Globus pallidus (tissue), 1 donor: Measurements from ENCODE around the gene PARD3B.
A peak's percentile ranks its signal among the peaks of the same experiment; 100 is the strongest.

Experiments used
- DNase-seq: peaks from one replicate; pipeline ENCODE4 v3.0.0-alpha.2; 2015; ENCODE audit warnings: low spot score

Gene PARD3B

DNA sequence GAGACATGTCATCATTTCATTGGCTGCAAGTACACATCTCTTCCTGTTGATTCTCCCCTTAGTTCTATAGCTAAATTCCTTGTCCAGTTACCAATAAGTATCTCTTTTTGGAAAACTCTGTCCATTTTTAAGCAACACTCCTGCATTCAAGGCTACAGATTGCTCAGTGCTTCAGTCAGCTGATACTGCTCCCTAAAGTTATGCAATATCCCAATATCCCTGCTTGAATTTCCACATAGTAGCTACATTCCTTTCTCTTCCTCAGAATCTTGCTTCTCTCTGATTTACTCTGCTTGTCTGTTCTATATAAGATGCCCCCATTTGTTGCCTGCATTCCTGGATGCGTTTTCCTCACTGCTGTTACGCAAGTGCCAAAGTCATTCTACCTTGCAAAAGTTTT lies 109.8 kb downstream of the PARD3B start:
- DNase-seq: no peak

DNA sequence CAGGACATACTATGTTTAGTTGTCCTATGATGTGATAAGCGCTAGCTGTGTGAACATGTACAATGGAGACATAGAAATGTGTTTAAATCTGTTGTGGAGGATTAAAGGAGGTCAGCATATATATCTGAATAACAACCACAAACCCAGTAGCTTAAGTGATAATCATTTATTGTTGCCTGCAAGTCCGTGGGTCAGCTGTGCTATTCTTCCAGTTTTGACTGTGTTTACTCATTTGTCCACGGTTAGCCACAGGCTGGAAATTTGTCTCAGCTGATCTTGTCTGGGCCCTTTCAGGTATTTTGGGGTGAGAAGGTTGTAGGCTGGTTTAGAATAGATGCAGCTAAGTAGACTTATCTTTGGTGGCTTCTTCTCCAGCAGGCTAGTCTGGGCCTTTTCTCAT lies 110.4 kb downstream of the PARD3B start:
- DNase-seq: no peak

DNA sequence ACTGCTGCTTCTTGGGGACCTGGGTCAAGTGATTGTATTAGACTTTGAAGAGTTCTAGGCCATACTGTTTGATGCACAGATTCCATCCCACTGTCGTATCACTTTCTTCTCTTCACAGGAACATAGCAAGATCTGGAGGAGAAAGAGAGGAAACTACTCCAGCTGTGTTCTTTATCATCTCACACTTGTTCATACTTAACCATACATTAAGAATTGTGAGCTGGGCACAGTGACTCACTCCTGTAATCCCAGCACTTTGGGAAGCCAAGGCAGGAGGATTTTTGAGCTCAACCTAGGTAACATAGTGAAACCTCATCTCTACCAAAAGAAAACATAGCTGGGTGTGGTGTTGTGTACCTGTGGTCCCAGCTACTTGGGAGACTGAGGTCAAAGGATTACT lies 111.7 kb downstream of the PARD3B start:
- no peak for DNase-seq

DNA sequence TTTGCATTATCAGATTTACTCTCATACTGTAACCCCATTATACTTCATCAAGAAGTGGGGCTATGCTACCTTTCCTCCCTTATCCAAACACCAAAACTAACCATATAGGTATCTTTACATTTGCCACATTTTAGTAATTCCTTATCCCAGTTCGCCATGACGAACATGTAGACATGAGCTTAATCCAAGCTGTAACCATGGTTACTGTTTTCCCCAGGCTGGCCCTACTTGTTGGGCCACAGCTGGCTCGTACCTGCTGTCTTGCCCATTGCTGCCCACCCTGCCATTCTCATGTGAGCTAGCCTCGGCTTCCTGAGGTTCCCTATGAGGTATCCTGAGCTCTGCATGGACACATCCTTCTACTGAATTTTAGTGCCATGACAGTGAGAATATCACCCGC lies 117.7 kb downstream of the PARD3B start:
- DNase-seq: no peak

DNA sequence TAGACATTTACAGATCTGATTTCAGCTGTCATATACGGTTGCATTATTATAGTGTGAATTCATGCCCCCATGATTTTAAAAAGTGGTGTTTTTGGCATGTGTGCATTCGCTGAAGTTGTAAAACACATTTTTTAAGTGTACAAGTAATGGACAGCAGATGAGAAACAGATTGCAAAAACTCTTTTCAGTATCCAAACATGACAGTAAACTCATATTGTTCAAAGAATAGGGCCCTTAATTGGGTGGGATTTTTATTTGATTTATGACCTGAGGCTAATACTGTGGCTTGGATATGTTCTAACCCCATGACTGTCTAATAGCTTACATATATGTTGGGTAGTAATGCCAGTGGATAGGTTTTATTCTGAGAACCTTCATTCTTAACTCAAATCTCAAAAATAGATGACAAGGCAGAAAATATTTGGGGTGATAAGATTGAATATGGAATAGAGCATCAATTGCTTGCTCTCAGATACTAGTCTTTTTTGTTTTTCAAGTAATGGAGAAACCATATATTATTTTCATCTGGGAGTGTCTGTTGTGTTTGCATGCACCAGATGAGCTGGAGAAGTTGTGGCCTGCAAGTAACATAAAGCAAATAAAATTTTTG lies 118.6 kb downstream of the PARD3B start:
- DNase-seq: no peak

DNA sequence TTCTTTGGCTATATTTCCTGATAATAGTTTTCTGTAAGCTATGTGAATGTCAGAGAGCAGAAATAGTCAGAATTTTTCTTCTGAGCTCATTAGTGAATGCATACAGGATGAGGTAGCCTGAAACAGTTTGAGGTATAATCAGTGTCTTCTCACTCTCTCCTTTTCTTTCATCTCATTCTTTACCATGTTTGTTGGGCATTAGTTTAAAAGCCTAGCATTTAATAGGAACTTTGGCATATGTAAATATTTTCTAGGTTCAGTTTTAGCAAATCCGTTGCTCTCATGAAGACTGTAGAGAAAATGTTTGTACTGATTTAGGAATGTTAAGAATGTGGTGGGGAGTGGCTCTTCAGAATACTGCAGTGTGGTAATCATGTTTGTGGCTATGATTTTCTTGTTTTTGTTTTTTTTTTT lies 119.4 kb downstream of the PARD3B start:
- no peak for DNase-seq

DNA sequence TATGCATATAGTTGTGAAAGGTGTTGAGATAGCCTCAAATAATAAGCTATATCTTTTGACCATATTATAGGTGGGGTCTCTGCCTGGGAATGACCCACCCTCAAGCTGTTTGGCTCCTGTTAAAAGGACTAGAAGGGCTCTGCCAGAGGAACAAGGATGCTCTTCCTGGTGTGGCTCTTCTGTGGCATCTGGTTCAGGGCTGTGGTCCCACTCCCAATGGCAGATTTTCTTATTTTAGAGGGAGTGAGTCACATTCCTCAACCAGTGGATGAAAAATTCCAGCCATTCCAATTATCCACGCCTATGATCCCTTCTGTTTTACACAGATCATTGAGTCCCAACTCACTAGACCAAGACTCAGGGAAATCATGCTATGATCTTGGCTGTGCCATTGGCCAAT lies 119.9 kb downstream of the PARD3B start:
- DNase-seq: no peak

DNA sequence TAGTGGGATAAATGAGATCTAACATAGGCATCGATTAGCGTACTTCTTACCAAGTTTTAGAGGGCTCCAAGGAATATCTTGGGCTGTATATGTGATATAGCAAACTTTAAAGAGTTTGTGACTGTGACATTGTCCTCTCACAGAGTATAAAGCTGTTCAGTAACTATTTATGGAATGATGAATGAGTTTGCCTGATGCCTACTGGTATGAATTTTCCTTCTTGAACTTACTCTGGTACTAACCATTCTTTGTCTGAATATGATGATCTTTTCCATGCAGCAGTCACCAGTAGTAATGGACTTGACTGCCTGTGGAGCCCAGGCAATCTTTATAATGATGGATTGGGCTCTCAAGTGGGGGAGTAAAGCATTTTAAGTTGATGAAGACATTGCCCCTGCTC lies 120.5 kb downstream of the PARD3B start:
- DNase-seq: no peak

DNA sequence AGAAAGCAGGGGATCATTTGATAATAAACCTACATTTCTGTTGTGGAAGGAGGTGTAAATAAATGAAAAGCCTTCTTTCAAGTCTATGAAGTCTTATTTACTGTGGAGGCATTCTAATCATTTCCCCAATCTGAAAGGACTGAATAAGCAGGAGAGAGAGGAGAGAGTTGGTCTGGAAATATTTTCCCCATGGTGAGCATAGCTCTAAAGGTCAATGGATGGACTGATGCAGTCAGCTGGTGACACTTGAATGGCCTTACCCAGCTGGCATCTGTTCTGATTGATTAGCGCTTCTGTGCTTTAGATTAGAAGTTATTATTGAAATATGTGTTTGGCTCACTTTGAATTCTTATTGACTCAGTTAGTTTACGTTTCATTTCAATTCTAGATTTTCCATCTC lies 122.7 kb downstream of the PARD3B start:
- DNase-seq: no peak

DNA sequence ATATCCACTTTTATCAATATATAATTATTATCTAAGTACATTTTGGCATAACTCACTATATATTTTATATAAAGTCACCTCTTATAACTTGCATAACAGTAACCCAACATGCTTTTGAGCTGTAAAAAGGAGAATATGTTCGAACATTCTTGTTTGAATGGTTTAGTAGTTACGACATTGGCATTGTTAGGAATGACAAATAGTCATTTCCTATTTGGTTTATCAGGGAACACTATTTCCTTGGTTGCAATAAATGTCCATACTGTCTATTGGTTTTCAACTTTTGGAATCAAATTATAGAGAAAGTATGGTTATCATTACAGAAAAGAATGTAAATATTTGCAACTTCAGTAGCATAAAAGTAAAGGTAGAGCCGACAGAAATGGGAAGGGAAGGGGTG lies 124.1 kb downstream of the PARD3B start:
- DNase-seq: no peak

DNA sequence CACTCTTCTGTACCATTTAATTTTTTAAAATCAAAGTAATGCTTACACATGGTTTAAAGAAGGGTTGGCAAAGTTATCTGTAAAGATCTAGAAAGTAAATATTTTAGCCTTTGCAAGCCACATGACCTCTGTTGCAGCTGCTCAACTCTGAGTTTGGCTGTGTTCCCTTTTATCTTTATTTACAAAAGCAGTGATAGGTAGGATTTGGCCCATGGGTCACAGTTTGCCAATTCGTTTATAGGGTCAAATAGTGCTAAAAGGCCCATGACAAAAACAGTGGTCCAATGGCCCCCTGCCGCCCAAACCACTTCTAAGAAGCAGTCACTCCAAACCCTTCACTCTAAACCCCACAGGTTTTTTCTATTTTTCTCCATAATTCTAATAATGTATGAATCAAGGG lies 124.8 kb downstream of the PARD3B start:
- DNase-seq: no peak

DNA sequence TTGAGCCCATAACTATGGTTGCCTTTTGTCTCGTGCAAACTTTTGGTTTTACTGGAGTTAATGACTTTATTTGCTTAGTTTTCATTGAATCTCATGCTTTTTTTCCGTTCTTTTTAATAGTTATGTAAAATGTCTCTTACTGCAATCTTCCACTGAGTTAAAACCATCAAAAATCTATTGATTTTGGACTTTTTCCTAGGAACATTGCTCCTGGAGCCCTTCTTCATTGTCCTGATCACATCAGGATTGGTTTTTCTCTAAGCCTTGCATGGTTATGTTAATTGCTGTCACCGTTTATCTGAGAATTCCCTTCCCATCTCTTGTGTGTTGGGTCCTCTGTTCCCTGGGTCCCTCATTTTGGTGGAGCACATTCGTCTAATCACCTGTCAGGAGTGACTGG lies 125.5 kb downstream of the PARD3B start:
- DNase-seq: no peak

DNA sequence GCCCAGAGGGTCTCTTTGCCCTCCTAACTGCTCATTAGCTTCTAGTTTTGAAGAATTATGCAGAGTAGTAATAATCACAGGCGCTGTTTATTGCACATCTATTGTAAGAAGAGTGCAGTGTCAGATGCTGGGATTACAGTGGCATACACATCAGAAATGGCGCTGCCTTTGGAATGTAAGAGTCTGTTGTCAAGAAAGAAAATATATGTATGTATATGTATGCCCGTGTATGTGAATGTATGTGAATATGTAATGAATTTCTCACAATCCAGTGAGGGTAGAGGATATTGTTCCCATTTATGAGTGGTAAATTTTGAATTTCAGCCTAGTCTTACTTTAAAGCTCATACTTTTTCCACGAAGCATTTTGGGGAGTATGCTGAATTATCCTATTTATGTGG lies 127.5 kb downstream of the PARD3B start:
- no peak for DNase-seq

DNA sequence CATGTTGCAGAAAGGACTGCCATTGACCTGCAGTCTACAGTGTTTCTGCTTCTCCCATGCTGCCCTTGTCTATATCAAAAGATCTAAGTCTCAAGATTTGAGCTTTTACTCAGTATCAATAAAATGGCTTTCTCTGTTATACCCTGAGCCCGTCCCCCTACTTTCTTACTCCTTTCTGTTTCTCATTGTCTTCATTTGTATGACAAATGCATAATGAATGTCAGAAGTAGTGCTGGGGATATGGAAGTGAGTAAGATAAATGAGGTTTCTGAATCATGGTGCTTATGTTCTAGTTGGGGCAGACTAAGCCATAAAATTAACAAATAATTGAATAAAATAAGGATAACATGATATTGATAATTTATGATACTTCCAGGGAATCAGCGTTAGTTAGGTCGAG lies 128.6 kb downstream of the PARD3B start:
- no peak for DNase-seq

DNA sequence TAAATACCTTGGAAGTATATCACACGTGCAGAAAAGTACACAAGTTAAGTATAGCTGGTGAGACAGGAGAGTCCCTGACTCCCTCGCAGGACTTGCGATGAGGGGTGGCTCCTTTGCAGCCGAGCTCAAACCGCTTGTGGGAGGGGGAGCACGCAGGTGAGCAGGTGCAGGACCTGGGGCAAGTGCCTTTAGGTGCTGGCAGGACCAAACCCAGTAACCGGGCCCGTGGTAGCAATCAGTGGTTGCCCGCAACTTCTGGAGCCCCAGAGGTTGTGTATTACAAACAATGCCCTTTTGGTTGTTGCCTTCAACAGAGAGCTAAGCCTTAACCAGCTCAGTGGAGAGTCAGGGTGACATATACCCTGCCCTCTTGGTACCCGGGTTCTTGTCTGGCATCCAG lies 132.8 kb downstream of the PARD3B start:
- DNase-seq: no peak

DNA sequence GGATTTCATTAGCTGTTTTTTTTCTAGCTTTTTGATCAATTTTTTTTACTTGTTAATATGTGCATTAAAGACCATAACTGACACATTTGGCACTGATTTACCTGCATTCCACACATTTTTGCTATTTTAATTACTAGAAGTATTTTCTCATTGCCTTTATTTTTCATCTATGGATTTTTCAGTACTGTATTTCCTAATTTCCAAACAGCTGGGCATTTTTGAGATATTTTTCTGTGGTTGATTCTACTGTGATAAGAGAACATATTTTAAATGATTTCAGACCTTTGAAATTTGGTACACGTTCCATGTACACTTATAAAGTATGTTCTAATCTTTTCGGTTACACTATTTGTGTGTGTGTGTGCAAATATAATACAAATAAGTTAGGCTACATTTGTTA lies 135.3 kb downstream of the PARD3B start:
- DNase-seq: no peak

DNA sequence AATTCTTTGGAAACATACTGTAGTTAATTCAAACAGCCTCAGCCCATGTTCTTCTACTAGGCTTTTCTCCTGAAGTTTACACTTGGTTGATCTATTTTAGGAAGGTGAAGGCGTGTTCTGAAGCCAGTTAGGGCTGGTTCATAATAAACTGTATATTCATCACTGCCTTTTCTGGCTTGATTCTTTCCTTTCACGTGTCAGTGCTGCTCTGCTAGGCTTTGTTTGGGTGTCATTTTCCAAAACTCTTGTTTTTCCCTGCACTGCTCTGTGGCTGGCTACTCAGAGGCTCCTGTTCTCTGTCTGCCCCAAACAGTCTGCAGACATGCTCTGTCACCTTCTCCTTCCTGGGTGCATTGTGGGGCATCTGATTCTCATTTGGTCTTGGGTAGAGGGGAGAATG lies 136.1 kb downstream of the PARD3B start:
- DNase-seq: no peak

DNA sequence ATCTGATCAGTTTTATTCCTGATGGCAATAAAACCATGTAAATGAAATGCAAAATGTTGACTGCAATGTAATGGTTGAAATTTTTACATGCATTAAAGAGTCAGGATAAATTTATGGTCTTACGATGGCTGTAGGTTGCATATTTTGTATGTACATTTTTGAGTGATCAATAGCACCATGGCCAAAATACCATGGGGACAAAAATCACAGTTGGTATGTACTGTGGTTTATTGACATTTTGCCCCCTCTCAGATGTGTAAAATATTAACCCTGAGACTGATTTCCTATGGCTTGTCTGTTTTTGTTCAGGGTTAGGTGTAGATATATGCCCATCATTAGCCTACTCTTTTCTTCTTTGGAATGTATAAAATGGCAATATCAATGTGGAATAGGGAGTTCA lies 138.1 kb downstream of the PARD3B start:
- DNase-seq: no peak

DNA sequence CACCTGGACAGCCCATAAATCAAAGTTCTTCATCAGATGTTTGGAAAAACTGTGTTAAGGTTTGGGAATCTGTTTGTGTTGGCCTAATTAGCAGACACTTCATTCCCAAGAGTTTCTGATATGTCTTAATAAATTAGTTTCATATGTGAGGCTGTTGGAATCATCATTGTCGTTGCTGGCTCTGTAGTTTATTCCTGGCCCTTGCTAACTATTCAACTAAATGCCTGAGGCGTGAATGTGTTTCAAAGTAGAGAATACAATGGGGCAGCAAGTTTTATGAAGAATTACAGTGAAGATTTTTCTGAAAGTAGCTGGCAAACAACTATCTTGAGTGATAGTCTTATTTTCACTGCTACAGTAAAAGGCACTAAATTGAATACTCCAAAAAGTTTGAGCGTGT lies 141.1 kb downstream of the PARD3B start:
- no peak for DNase-seq

DNA sequence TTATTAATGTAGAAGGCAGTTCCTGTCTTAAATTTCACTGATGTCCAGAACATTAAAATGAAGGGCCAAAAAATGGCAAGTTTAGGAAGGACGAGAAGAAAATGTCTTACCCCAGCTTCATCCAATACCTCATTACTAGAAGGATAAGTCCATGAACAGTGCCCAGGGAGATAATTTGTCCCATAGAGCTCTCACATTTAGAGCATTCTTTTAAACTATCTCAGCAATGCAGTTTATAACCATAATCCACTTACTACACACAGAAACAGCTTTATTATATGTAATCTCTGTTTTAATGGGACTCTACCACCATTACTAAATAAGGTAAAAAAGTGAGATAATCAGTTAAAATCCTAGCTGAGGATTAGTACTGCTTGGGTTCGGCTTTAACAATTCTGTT lies 142.5 kb downstream of the PARD3B start:
- no peak for DNase-seq

DNA sequence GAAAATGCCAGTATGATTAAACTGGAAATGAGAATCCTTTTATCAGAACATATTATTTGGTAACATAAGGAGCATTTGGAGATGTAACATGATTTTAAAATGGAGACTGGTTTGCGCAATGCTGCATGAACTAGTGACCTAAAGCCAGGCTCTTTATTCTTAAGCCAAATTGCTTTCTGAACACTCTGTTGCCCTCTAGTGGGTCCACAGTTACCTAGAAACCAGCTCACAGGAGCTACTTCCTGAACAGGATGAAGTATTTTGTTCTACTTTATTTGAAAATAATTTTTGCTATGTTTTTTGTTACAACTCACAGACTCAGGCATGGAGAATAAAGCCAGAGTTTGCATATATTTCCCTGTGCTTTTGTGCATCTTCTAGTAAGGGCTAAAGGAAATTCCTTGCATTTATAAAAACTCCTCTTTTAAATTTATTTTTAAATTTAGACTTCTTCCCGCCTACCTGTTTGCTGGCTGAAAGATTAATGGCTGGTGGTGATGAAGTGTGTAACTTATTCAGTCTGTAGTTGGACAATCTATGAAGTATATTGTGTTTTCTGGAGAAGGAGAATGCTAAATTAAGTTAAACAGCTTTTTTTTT lies 146.7 kb downstream of the PARD3B start:
- peak; percentile 67 for DNase-seq

DNA sequence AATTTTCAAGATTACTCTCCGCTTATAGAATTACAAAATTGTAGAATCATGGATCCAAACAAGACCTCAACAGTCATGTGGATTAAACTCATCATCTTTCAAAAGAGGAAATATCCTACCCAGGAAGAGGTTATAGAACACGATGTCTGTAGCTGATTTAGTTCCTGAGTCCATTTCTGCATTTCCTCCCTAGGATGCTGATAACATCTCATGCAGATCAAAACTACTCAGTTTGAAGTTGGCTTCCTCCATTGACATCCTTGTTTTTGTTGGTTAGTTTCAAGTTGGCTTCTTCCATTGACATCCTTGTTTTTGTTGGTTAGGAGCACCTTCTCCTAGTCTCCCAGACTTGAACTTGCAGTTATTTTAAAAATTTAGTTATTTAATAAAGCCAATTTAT lies 147.5 kb downstream of the PARD3B start:
- DNase-seq: no peak

DNA sequence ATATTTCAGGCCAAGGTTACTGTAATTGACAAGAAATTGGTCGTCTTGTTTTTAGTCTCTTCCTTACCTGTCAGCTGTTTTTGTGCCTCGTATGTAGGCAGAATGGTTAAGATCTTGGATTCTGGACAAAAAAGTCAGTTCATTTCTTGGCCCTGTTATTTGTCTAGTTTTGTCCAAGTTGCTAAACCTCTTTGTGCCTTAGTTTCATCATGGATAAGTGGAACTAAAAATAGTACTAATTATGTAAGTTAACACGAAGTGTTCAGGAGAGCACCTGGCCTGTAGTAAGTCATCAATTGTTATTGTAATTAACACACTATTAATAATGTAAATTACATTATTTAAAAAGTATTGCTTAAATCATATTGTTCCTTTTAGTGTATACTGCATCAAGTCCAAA lies 148.0 kb downstream of the PARD3B start:
- DNase-seq: no peak

DNA sequence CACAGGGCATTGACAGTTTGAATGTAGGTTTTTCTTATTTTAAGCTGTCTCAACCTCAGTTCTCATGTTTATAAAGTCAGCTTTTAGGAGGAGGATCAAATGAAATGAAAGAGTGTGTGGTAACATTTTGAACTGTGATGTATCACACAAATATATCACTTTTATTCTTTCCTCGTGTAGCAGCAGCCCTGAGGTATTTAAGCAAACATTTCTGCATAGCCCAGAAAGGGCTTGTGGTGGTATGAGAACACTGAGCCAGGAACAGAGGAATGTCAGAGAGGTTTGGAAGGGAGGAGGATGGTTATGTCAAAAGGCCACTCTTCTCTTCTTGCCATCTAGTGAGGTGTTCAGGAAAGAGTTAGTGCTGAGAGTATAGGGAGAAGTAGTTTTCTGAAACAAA lies 150.2 kb downstream of the PARD3B start:
- no peak for DNase-seq

DNA sequence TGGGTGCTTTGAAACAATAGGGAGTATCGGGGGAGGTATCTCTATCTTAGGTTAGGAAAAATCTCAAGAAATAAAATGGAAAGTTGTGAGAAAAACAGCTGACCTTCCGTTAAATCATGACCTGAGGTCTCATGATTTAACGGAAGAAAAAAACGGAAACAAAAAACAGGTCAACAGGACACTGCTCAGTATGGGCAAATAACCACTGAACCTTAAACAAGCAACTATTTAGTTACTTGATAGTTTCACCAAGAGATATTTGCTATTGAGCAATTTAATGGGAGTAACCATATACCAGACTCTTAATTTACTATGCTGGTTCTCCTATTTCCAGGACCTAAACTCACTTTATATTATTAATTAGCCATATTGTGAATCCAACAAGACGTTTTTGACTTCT lies 150.8 kb downstream of the PARD3B start:
- no peak for DNase-seq
